ENCODE measurements around the gene KIZ. TPM values are rescaled to one million over a fixed set of nuclear protein-coding genes. Genes with fewer than 3 reads are reported as not detected.

Gene KIZ
- polyA plus RNA-seq, 1 experiment: 13.6 TPM

- Histone ChIP-seq H3K4me3 (ENCODE audit: low read depth, low read length) (no peak overlapping the region), H3K27me3 (ENCODE audit: control insufficient read depth, insufficient read depth, low read length) (peaks cover 14% of the 10 kb centered on the region), H3K36me3 (ENCODE audit: control insufficient read depth, insufficient read depth, low read length) (no peaks in the 10 kb centered on the region)
- TF ChIP-seq CTCF (IDR thresholded peaks at IDR 0.05; ENCODE audit: insufficient read depth, low read depth, low read length): no peak
- CTCF ChIA-PET: no interaction called here
- DNase-seq (ENCODE audit: low read depth): no peak
- POLR2A ChIA-PET: no interaction called here
These were observed 37.9 kb upstream of the KIZ start for GRCh38 chr20:21087862-21088540.

GRCh38 chr20:21089391-21089790, 36.5 kb upstream of the KIZ start:
- no peak for DNase-seq (ENCODE audit: low read depth)
- TF ChIP-seq CTCF (IDR thresholded peaks at IDR 0.05; ENCODE audit: insufficient read depth, low read depth, low read length): no peak
- Histone ChIP-seq H3K36me3 (ENCODE audit: control insufficient read depth, insufficient read depth, low read length) (no peaks in the 10 kb centered on the region), H3K4me3 (ENCODE audit: low read depth, low read length) (no peak overlapping the region), H3K27me3 (ENCODE audit: control insufficient read depth, insufficient read depth, low read length) (peaks cover 14% of the 10 kb centered on the region)
- ChIA-PET POLR2A (no interaction called here), CTCF (no interaction called here)

- DNase-seq (ENCODE audit: low read depth): no peak
- POLR2A ChIA-PET: no interaction called here
- no peak overlapping the region for H3K4me3 ChIP-seq (ENCODE audit: low read depth, low read length)
- no peak for TF ChIP-seq CTCF (IDR thresholded peaks at IDR 0.05; ENCODE audit: insufficient read depth, low read depth, low read length)
- H3K27me3 ChIP-seq (ENCODE audit: control insufficient read depth, insufficient read depth, low read length): peaks cover 14% of the 10 kb centered on the region
- CTCF ChIA-PET: no interaction called here
- H3K36me3 ChIP-seq (ENCODE audit: control insufficient read depth, insufficient read depth, low read length): no peaks in the 10 kb centered on the region
These were observed 35.7 kb upstream of the KIZ start for GRCh38 chr20:21090111-21090618.

GRCh38 chr20:21090721-21091120, 35.2 kb upstream of the KIZ start:
- peaks cover 14% of the 10 kb centered on the region for H3K27me3 ChIP-seq (ENCODE audit: control insufficient read depth, insufficient read depth, low read length)
- H3K36me3 ChIP-seq (ENCODE audit: control insufficient read depth, insufficient read depth, low read length): no peaks in the 10 kb centered on the region
- CTCF ChIA-PET: no interaction called here
- no peak for TF ChIP-seq CTCF (IDR thresholded peaks at IDR 0.05; ENCODE audit: insufficient read depth, low read depth, low read length)
- POLR2A ChIA-PET: no interaction called here
- H3K4me3 ChIP-seq (ENCODE audit: low read depth, low read length): no peak overlapping the region
- DNase-seq (ENCODE audit: low read depth): no peak

- H3K36me3 ChIP-seq (ENCODE audit: control insufficient read depth, insufficient read depth, low read length): no peaks in the 10 kb centered on the region
- TF ChIP-seq CTCF (IDR thresholded peaks at IDR 0.05; ENCODE audit: insufficient read depth, low read depth, low read length): no peak
- H3K27me3 ChIP-seq (ENCODE audit: control insufficient read depth, insufficient read depth, low read length): peaks cover 14% of the 10 kb centered on the region
- no peak for DNase-seq (ENCODE audit: low read depth)
- ChIA-PET CTCF (no interaction called here), POLR2A (no interaction called here)
- no peak overlapping the region for H3K4me3 ChIP-seq (ENCODE audit: low read depth, low read length)
These were observed 33.1 kb upstream of the KIZ start for GRCh38 chr20:21092806-21093205.
